Endothelial cell of umbilical vein (primary cell): Measurements from ENCODE around the gene QSOX2. TPM values are rescaled to one million over a fixed set of nuclear protein-coding genes. Genes with fewer than 3 reads are reported as not detected.

Experiments used
- BruUV-seq: library from RNA; stranded (reverse); fragments of 400-500 nt; replicated peaks from 2 replicates; lab custom pipeline; 2021; lab: Mats Ljungman, UMichigan
- CTCF ChIA-PET: fragments of 300-600, 350-600 bp; sonication (Branson Sonifier 250); formaldehyde crosslinking; loops from one replicate; lab custom pipeline; 2021; ENCODE audit warnings: antibody characterized with exemption, inconsistent platforms; lab: Charles Lee
- POLR2A ChIA-PET: fragments of 300-600, 350-600 bp; sonication (Branson Sonifier 250); formaldehyde crosslinking; loops from one replicate; lab custom pipeline; 2021; ENCODE audit warnings: antibody characterized with exemption, inconsistent platforms; lab: Charles Lee
- DNase-seq: peaks from one replicate; pipeline ENCODE4 v3.0.0-alpha.2; 2011; ENCODE audit warnings: low read depth, low spot score
- FAIRE-seq: peaks from 2 replicates; lab custom pipeline; 2011; peaks lifted over from hg19 to GRCh38; lab: Jason Lieb, UNC
- H2AFZ ChIP-seq: 2 replicates; pipeline ENCODE4 v1.6.0; 2012; ENCODE audit warnings: low read depth, low read length, control low read depth, inconsistent platforms
- H3K27ac ChIP-seq: 2 replicates; pipeline ENCODE4 v1.5.1; 2011; ENCODE audit warnings: low read depth, mild to moderate bottlenecking, control low read depth, low read length, moderate library complexity; ENCODE audit not compliant: insufficient read depth
- H3K27me3 ChIP-seq, 2 experiments: 2 replicates each; pipeline versions ENCODE4 v1.6.0 to v1.6.1; 2011; ENCODE audit warnings: low read length in 2 of 2, mixed read lengths in 1 of 2; ENCODE audit not compliant: control insufficient read depth in 2 of 2, insufficient read depth in 2 of 2
- H3K36me3 ChIP-seq, 2 experiments: 2 replicates in 1 of 2; 3 replicates in 1 of 2; pipeline ENCODE4 v1.5.1; 2011; ENCODE audit warnings: low read length in 2 of 2, mild to moderate bottlenecking in 1 of 2, moderate library complexity in 1 of 2; ENCODE audit not compliant: control insufficient read depth in 2 of 2, insufficient read depth in 2 of 2; ENCODE audit errors: extremely low read depth in 1 of 2
- H3K4me1 ChIP-seq: 3 replicates; pipeline ENCODE4 v1.5.1; 2011; ENCODE audit warnings: mild to moderate bottlenecking, low read length; ENCODE audit not compliant: control insufficient read depth, insufficient read depth; ENCODE audit errors: extremely low read depth
- H3K4me2 ChIP-seq: 2 replicates; pipeline ENCODE4 v1.6.1; 2011; ENCODE audit warnings: low read length, control low read depth, mixed read lengths; ENCODE audit not compliant: insufficient read depth
- H3K4me3 ChIP-seq, 3 experiments: fragments of 200-600 bp in 1 of 3; sonication (generic), shearing (Covaris generic) in 1 of 3; replicated peaks in 1 of 3; 2 replicates each; pipeline ENCODE4 v1.5.1; 2011 to 2016; ENCODE audit warnings: control low read depth in 3 of 3, low read length in 3 of 3, mild to moderate bottlenecking in 2 of 3, inconsistent platforms in 1 of 3, low read depth in 1 of 3, moderate library complexity in 1 of 3; ENCODE audit not compliant: insufficient read depth in 1 of 3
- H3K79me2 ChIP-seq: 2 replicates; pipeline ENCODE4 v1.6.0; 2012; ENCODE audit warnings: low read length, inconsistent platforms; ENCODE audit not compliant: control insufficient read depth, insufficient read depth
- H3K9ac ChIP-seq: replicated peaks from 2 replicates; pipeline ENCODE3; 2011; ENCODE audit warnings: low read length, control low read depth; ENCODE audit not compliant: insufficient read depth; ENCODE audit errors: extremely low read depth
- H3K9me1 ChIP-seq: replicated peaks from 3 replicates; pipeline ENCODE4 v1.6.0; 2011; ENCODE audit warnings: mild to moderate bottlenecking, low read length; ENCODE audit not compliant: control insufficient read depth, insufficient read depth; ENCODE audit errors: extremely low read depth
- H3K9me3 ChIP-seq: replicated peaks from 2 replicates; pipeline ENCODE4 v1.5.1; 2012; ENCODE audit warnings: low read length, inconsistent platforms; ENCODE audit not compliant: control insufficient read depth, insufficient read depth
- H4K20me1 ChIP-seq: replicated peaks from 2 replicates; pipeline ENCODE3; 2011; ENCODE audit warnings: mild to moderate bottlenecking, low read length; ENCODE audit not compliant: control insufficient read depth, insufficient read depth; ENCODE audit errors: extremely low read depth
- CTCF ChIP-seq, 2 donors: IDR thresholded peaks; 1 replicate in 1 of 2; 2 replicates in 1 of 2; pipeline ENCODE4 v1.5.1; 2011; ENCODE audit warnings: low read length in 2 of 2, mild to moderate bottlenecking in 2 of 2, moderate library complexity in 2 of 2, control low read depth in 1 of 2, inconsistent platforms in 1 of 2, low read depth in 1 of 2; ENCODE audit not compliant: insufficient read depth in 1 of 2; ENCODE audit errors: extremely low read depth in 1 of 2
- EZH2 ChIP-seq: IDR thresholded peaks from 2 replicates; pipeline ENCODE4 v1.6.1; 2012; ENCODE audit warnings: borderline replicate concordance, low read depth, mild to moderate bottlenecking, moderate library complexity, low read length, inconsistent platforms; ENCODE audit not compliant: severe bottlenecking
- FOS ChIP-seq: IDR thresholded peaks from 2 replicates; pipeline ENCODE4 v1.6.1; 2011; ENCODE audit warnings: mild to moderate bottlenecking, low read length, moderate library complexity, borderline replicate concordance; ENCODE audit not compliant: insufficient read depth
- GATA2 ChIP-seq: IDR thresholded peaks from 2 replicates; pipeline ENCODE4 v1.7.0; 2011; ENCODE audit warnings: low read depth, mild to moderate bottlenecking, moderate library complexity, mixed read lengths, low read length; ENCODE audit not compliant: insufficient read length, insufficient read depth
- JUN ChIP-seq: IDR thresholded peaks from 2 replicates; pipeline ENCODE4 v1.6.1; 2011; ENCODE audit warnings: borderline replicate concordance, low read depth; ENCODE audit not compliant: insufficient read length, insufficient read depth
- MAX ChIP-seq: IDR thresholded peaks from 2 replicates; pipeline ENCODE4 v1.6.1; 2011; ENCODE audit not compliant: insufficient read depth, insufficient read length
- MYC ChIP-seq: IDR thresholded peaks from one replicate; pipeline ENCODE4 v1.6.1; 2011; ENCODE audit warnings: mild to moderate bottlenecking, low read depth, low read length
- POLR2A ChIP-seq: IDR thresholded peaks from 2 replicates; pipeline ENCODE4 v1.6.1; 2012; ENCODE audit warnings: low read depth, mild to moderate bottlenecking, control low read depth, low read length
- POLR2AphosphoS5 ChIP-seq: IDR thresholded peaks from 2 replicates; pipeline ENCODE4 v1.6.1; 2012; ENCODE audit warnings: low read depth, mild to moderate bottlenecking, control low read depth, low read length, moderate library complexity; ENCODE audit not compliant: insufficient read depth
- dilution Hi-C: fragments of 300-500 bp; cut with MboI; formaldehyde crosslinking; loops from one replicate; pipeline ENCODE4 v1.15.0; 2019; ENCODE audit warnings: low sequenced_read_pairs; ENCODE audit not compliant: extremely low pct_ligation_motif_present
- intact Hi-C: fragments of 100-400 bp; cut with micrococcal nuclease; formaldehyde crosslinking; loops from one replicate; pipeline ENCODE4 v1.10.0; 2022
- polyA plus RNA-seq, 4 experiments: library from polyadenylated mRNA; depleted of rRNA in 3 of 4; stranded (reverse) in 3 of 4; unstranded in 1 of 4; fragments of >200 nt; gene quantifications; 2 replicates each; pipeline versions ENCODE4 v1.2.1 to v1.2.3, GENCODE V29; 2011 to 2012; ENCODE audit warnings: missing spikeins in 1 of 4
- total RNA-seq: library from RNA; stranded (reverse); gene quantifications from 2 replicates; pipeline ENCODE4 v1.2.3, GENCODE V29; 2021

Gene QSOX2
- total and polyA plus RNA-seq, 2 donors (not counting 3 experiments of a cell fraction or from before 2014, with no cell fraction given): 16.4 to 23.4 TPM

- H3K9me1 ChIP-seq: no peaks in the 10 kb centered on the region
- intact Hi-C loops (no loop called here), dilution Hi-C loops (no loop called here)
- ChIA-PET POLR2A (no interaction called here), CTCF (no interaction called here)
- H3K36me3 ChIP-seq: no peaks in the 10 kb centered on the region
- no peak overlapping the region for H3K4me3 ChIP-seq
- no peak overlapping the region for H3K27ac ChIP-seq
- TF ChIP-seq EZH2 (no peak), POLR2AphosphoS5 (no peak), CTCF (IDR thresholded peaks at IDR 0.05; ENCODE audit: extremely low read depth in 1 of 2, insufficient read depth in 1 of 2, low read depth in 1 of 2, low read length in 2 of 2) (no peak), GATA2 (no peak), FOS (no peak), MYC (no peak), JUN (no peak), POLR2A (no peak), MAX (no peak)
- no TSS peak for BruUV-seq
- H2AFZ ChIP-seq: no peak overlapping the region
- no peaks in the 10 kb centered on the region for H4K20me1 ChIP-seq
- no peak overlapping the region for H3K9ac ChIP-seq
- no peaks in the 10 kb centered on the region for H3K9me3 ChIP-seq
- H3K27me3 ChIP-seq: no peaks in the 10 kb centered on the region
- H3K79me2 ChIP-seq: no peaks in the 10 kb centered on the region
- FAIRE-seq (no peak), DNase-seq (no peak)
- no peaks in the 10 kb centered on the region for H3K4me1 ChIP-seq
- H3K4me2 ChIP-seq: no peak overlapping the region
Measured at GRCh38 chr9:136213733-136214132, 31.9 kb downstream of the QSOX2 start.
